ENCODE measurements around the gene NAPG.
"Not testable (repeated sequence)": the region's sequence is repeated elsewhere in the genome, so short reads cannot be mapped to it uniquely, and the experiment has no call there.

The NAPG gene

GRCh38 chr18:10514082-10514481 lies 11.7 kb upstream of the NAPG start:
- no peak for DNase-seq (ENCODE audit: low read depth in 2 of 2)

GRCh38 chr18:10514601-10515000 lies 11.2 kb upstream of the NAPG start:
- no peak for DNase-seq (ENCODE audit: low read depth in 2 of 2)

- no peak for DNase-seq (ENCODE audit: low read depth in 2 of 2)
Observed at GRCh38 chr18:10515456-10515855, 10.4 kb upstream of the NAPG start.

- DNase-seq (ENCODE audit: low read depth in 2 of 2), result no peak
Observed at GRCh38 chr18:10516078-10516477, 9.7 kb upstream of the NAPG start.

- no peak for DNase-seq (ENCODE audit: low read depth in 2 of 2)
Observed at GRCh38 chr18:10518595-10519255, 7.1 kb upstream of the NAPG start.

- no peak for DNase-seq (ENCODE audit: low read depth in 2 of 2)
Observed at GRCh38 chr18:10519366-10519765, 6.5 kb upstream of the NAPG start.

GRCh38 chr18:10519999-10520935 lies 5.6 kb upstream of the NAPG start:
- DNase-seq (ENCODE audit: low read depth in 2 of 2), result peak; percentile 30 to 34

- no peak for DNase-seq (ENCODE audit: low read depth in 2 of 2)
Observed at GRCh38 chr18:10521566-10521965, 4.3 kb upstream of the NAPG start.

- no peak for DNase-seq (ENCODE audit: low read depth in 2 of 2)
Observed at GRCh38 chr18:10522574-10522973, 3.3 kb upstream of the NAPG start.

- DNase-seq (ENCODE audit: low read depth in 2 of 2), result no peak
Observed at GRCh38 chr18:10523544-10523943, 2.3 kb upstream of the NAPG start.

- DNase-seq (ENCODE audit: low read depth in 2 of 2), result peak in 1 of 2 donors; percentile 13
Observed at GRCh38 chr18:10524507-10525370, 1.1 kb upstream of the NAPG start.

- no peak for DNase-seq (ENCODE audit: low read depth in 2 of 2)
Observed at GRCh38 chr18:10525371-10525691, 496 bp upstream of the NAPG start.

GRCh38 chr18:10526561-10526949 lies 728 bp downstream of the NAPG start:
- DNase-seq (ENCODE audit: low read depth in 2 of 2), result no peak

- no peak for DNase-seq (ENCODE audit: low read depth in 2 of 2)
Observed at GRCh38 chr18:10528439-10528838, 2.6 kb downstream of the NAPG start.

GRCh38 chr18:10530002-10530401 lies 4.2 kb downstream of the NAPG start:
- no peak for DNase-seq (ENCODE audit: low read depth in 2 of 2)

- no peak for DNase-seq (ENCODE audit: low read depth in 2 of 2)
Observed at GRCh38 chr18:10530852-10531251, 5.0 kb downstream of the NAPG start.

GRCh38 chr18:10533111-10533510 lies 7.3 kb downstream of the NAPG start:
- no peak for DNase-seq (ENCODE audit: low read depth in 2 of 2)

GRCh38 chr18:10536280-10536679 lies 10.5 kb downstream of the NAPG start:
- no peak for DNase-seq (ENCODE audit: low read depth in 2 of 2)

- DNase-seq (ENCODE audit: low read depth in 2 of 2), result no peak
Observed at GRCh38 chr18:10537765-10538164, 11.9 kb downstream of the NAPG start.

GRCh38 chr18:10539124-10539523 lies 13.3 kb downstream of the NAPG start:
- DNase-seq (ENCODE audit: low read depth in 2 of 2), result not testable (repeated sequence)

GRCh38 chr18:10543277-10543676 lies 17.4 kb downstream of the NAPG start:
- no peak for DNase-seq (ENCODE audit: low read depth in 2 of 2)

- no peak for DNase-seq (ENCODE audit: low read depth in 2 of 2)
Observed at GRCh38 chr18:10544093-10544748, 18.4 kb downstream of the NAPG start.

All from stimulated activated CD8-positive, alpha-beta memory T cell treated with anti-CD3 and anti-CD28 coated beads, Interleukin-15, amount 100 ng/mL, for 48 hours (primary cell).